B cell (primary cell): ENCODE data around the gene DPEP2NB. TPM values are rescaled to one million over a fixed set of nuclear protein-coding genes. Genes with fewer than 3 reads are reported as not detected.
A peak's percentile ranks its signal among the peaks of the same experiment; 100 is the strongest.

Experiments
- ATAC-seq: fragments of 200-7000 bp; cut with Tn5 transposase; one replicate; pipeline ENCODE4 v1.10.0; 2021; ENCODE audit warnings: low read depth, mild to moderate bottlenecking, moderate number of reproducible peaks, moderate library complexity
- CTCF ChIA-PET: fragments of 350-600 bp; sonication (Branson Sonifier 250); formaldehyde crosslinking; loops from one replicate; lab custom pipeline; 2021; ENCODE audit warnings: antibody characterized with exemption, inconsistent platforms; lab: Charles Lee
- POLR2A ChIA-PET: fragments of 350-600 bp; sonication (Branson Sonifier 250); formaldehyde crosslinking; loops from one replicate; lab custom pipeline; 2021; ENCODE audit warnings: antibody characterized with exemption; lab: Charles Lee
- DNase-seq: peaks from one replicate; pipeline ENCODE4 v3.0.0; 2013
- H2AFZ ChIP-seq: 2 replicates; pipeline ENCODE4 v1.6.1; 2012; ENCODE audit warnings: mild to moderate bottlenecking, low read depth, low read length; ENCODE audit not compliant: insufficient read depth, poor library complexity, severe bottlenecking
- H3K27ac ChIP-seq, 2 donors: 1 replicate in 1 of 2; 2 replicates in 1 of 2; pipeline ENCODE4 v1.5.1; 2012 to 2013; ENCODE audit warnings: low read length in 2 of 2, mild to moderate bottlenecking in 2 of 2, moderate library complexity in 1 of 2
- H3K27me3 ChIP-seq, 4 experiments: fragments of 200-600 bp in 1 of 4; sonication (generic) in 1 of 4; replicated peaks in 1 of 4; 1 replicate in 2 of 4; 2 replicates in 2 of 4; pipeline versions ENCODE4 v1.6.1 to v1.7.0; 2013 to 2016; ENCODE audit warnings: low read length in 3 of 4, mild to moderate bottlenecking in 2 of 4, mixed read lengths in 1 of 4, moderate library complexity in 1 of 4; ENCODE audit not compliant: insufficient read depth in 4 of 4, control insufficient read depth in 3 of 4; ENCODE audit errors: control extremely low read depth in 1 of 4
- H3K36me3 ChIP-seq, 2 experiments: replicated peaks in 1 of 2; 1 replicate in 1 of 2; 2 replicates in 1 of 2; pipeline versions ENCODE4 v1.6.1 to v1.7.1; 2013; ENCODE audit warnings: low read length in 1 of 2; ENCODE audit not compliant: insufficient read depth in 2 of 2, control insufficient read depth in 1 of 2; ENCODE audit errors: control extremely low read depth in 1 of 2, extremely low read depth in 1 of 2
- H3K4me1 ChIP-seq, 2 donors: fragments of 200-600 bp in 1 of 2; sonication (generic) in 1 of 2; 1 replicate in 1 of 2; 2 replicates in 1 of 2; pipeline versions ENCODE4 v1.5.1 to v1.6.1; 2013 to 2017; ENCODE audit warnings: low read length in 2 of 2; ENCODE audit not compliant: control insufficient read depth in 2 of 2, insufficient read depth in 2 of 2
- H3K4me2 ChIP-seq: replicated peaks from 2 replicates; pipeline ENCODE3; 2012; ENCODE audit warnings: mild to moderate bottlenecking, low read depth, low read length; ENCODE audit not compliant: poor library complexity, severe bottlenecking
- H3K4me3 ChIP-seq, 5 experiments: fragments of 200-600 bp in 1 of 5; sonication (generic) in 1 of 5; 1 replicate in 3 of 5; 2 replicates in 2 of 5; pipeline versions ENCODE4 v1.5.1 to v1.7.0; 2011 to 2016; ENCODE audit warnings: low read length in 4 of 5, mild to moderate bottlenecking in 4 of 5, low read depth in 2 of 5, control low read depth in 1 of 5, moderate library complexity in 1 of 5; ENCODE audit not compliant: insufficient read depth in 1 of 5; ENCODE audit errors: control extremely low read depth in 1 of 5, extremely low read depth in 1 of 5
- H3K79me2 ChIP-seq: fragments of 200-600 bp; sonication (generic); one replicate; pipeline ENCODE4 v1.6.0; 2016; ENCODE audit warnings: low read length; ENCODE audit not compliant: control insufficient read depth, insufficient read depth
- H3K9ac ChIP-seq: fragments of 200-600 bp; sonication (generic); 2 replicates; pipeline ENCODE4 v1.6.1; 2017; ENCODE audit warnings: mild to moderate bottlenecking, low read length, moderate library complexity
- H3K9me3 ChIP-seq, 3 donors: one replicate each; pipeline versions ENCODE4 v1.6.1 to v1.7.1; 2013; ENCODE audit warnings: low read length in 2 of 3; ENCODE audit not compliant: control insufficient read depth in 2 of 3, insufficient read depth in 1 of 3; ENCODE audit errors: control extremely low read depth in 1 of 3
- H4K20me1 ChIP-seq: 2 replicates; pipeline ENCODE4 v1.6.0; 2012; ENCODE audit warnings: mild to moderate bottlenecking, low read length; ENCODE audit not compliant: insufficient read depth, control insufficient read depth, poor library complexity, severe bottlenecking
- H3K27ac Mint-ChIP-seq: one replicate; pipeline ENCODE4 v1.8.0; 2021; ENCODE audit warnings: mixed read lengths
- H3K27me3 Mint-ChIP-seq: one replicate; pipeline ENCODE4 v1.8.0; 2021; ENCODE audit warnings: mixed read lengths
- H3K4me1 Mint-ChIP-seq: one replicate; pipeline ENCODE4 v1.8.0; 2021; ENCODE audit warnings: mixed read lengths
- H3K4me3 Mint-ChIP-seq: one replicate; pipeline ENCODE4 v1.8.0; 2021; ENCODE audit warnings: mixed read lengths
- H3K9me3 Mint-ChIP-seq: one replicate; pipeline ENCODE4 v1.8.0; 2022; ENCODE audit warnings: mixed read lengths; ENCODE audit not compliant: insufficient read depth
- EZH2 ChIP-seq: IDR thresholded peaks from 2 replicates; pipeline ENCODE4 v1.6.1; 2012; ENCODE audit warnings: borderline replicate concordance, low read depth, mild to moderate bottlenecking, moderate library complexity, low read length; ENCODE audit not compliant: insufficient read depth, poor library complexity, severe bottlenecking
- WGBS: methylation state at CpG from one replicate; pipeline ENCODE4 v1.1.5; 2013; ENCODE audit warnings: missing lambda C conversion rate; ENCODE audit not compliant: insufficient coverage; 5-methylcytosine and 5-hydroxymethylcytosine counted together
- intact Hi-C: fragments of 100-400 bp; cut with micrococcal nuclease; formaldehyde crosslinking; loops from one replicate; pipeline ENCODE4 v1.10.0; 2022
- polyA plus RNA-seq: library from polyadenylated mRNA; depleted of rRNA; stranded (reverse); fragments of >200 nt; gene quantifications from 2 replicates; pipeline ENCODE4 v1.2.3, GENCODE V29; 2012
- total RNA-seq, 2 donors: library from RNA; stranded (reverse); fragments of 120-200 nt in 1 of 2; gene quantifications; 1 replicate in 1 of 2; 2 replicates in 1 of 2; pipeline versions ENCODE4 v1.2.3 to v1.2.4, GENCODE V29; 2013 to 2022
- TF ChIP-seq, protein P1 (sequence below): fragments of 200-600 bp; IDR thresholded peaks from one replicate; pipeline ENCODE4 v1.8.0; 2022; ENCODE audit warnings: antibody characterized with exemption, mild to moderate bottlenecking

DPEP2NB gene
- total and polyA plus RNA-seq, 2 donors (not counting 1 experiment from before 2014, with no cell fraction given): not detected

DNA sequence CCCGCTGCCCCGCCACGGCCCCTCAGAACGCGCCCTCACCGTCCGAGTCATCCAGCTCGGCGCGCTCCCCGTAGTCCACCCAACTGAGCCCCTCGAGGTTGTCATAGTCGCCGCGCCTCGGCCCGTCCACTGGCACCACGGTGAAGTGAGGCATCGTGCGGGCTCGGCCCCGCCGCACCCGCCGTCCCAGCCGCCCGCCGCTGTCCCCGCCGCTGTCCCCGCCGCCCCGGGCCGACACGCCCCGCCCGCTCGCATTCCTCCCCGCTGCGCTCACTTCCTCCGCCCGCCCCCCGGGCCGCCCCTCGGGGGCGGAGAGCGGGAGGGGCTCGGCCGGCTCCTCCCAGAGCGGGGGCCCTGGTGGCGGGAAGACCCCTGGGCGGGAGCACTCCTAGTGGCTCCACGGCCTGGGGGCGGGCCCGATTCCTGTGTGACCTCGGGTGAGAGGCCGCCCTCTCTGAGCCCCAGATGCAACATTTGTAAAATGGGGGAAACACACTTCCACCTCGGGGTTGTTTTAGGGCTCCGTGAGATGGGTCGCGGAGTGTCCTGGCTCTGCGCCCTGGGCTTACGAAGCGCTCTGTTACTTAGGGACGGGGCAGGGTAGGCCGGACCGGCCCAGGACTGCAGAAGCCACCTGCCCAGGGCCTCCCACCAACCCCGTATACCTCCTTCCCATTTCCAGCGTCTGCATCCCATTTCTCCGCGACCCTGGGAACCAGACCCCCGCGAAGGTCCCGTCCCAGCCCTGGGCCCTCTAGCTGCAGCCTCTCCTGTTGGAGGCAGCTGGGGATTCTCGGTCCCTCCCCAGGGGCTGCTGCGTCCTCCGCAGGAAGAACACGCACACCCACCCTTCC is 47.1 kb downstream of the DPEP2NB start, which contains the start of gene SLC12A4:
Gene SLC12A4, minus strand, starts transcription at position 238 of the 854 bp plus-strand sequence. Its CDS starts 84 bp downstream, at position 154.
- H3K9me3 Mint-ChIP-seq: no peaks in the 10 kb centered on the region
- 1% methylated on average over 78 of the region's 78 CpGs for WGBS

More for the DNA sequence above, 47.1 kb downstream of the DPEP2NB start, which contains the start of gene SLC12A4:
- ATAC-seq (peak; percentile 92), DNase-seq (peak; percentile 83)
- peaks cover 8% of the 10 kb centered on the region for H4K20me1 ChIP-seq
- Mint-ChIP-seq H3K4me3 (peak within 1 kb of the TSS; percentile 88), H3K27ac (peak within 1 kb of the TSS; percentile 91), H3K27me3 (no peaks in the 10 kb centered on the region), H3K4me1 (peaks cover 20% of the 10 kb centered on the region)
- peak within 1 kb of the TSS; percentile 10 to 63 for H3K27ac ChIP-seq
- peak within 1 kb of the TSS; percentile 22 to 95 (median 80) for H3K4me3 ChIP-seq
- no peaks in the 10 kb centered on the region for H3K36me3 ChIP-seq
- H2AFZ ChIP-seq: peak within 1 kb of the TSS; percentile 80
- intact Hi-C loops: loop anchor here (1.0 to 10.0 kb wide), 4 partner anchors 25 to 256 kb away; no protein-coding TSS in a partner anchor
- peaks cover 19% of the 10 kb centered on the region for H3K79me2 ChIP-seq
- ChIA-PET POLR2A (interaction anchor here (0.8 to 1.9 kb wide), 3 partner anchors 16 to 37 kb away, joined by 3 to 8 read pairs (median 5); partner anchors contain the start of gene PSMB10), CTCF (interaction anchor here (1.0 to 3.2 kb wide), 3 partner anchors 32 to 85 kb away, joined by 3 to 11 read pairs (median 9); partner anchors contain the start of gene PSMB10)
- H3K9me3 ChIP-seq: no peaks in the 10 kb centered on the region
- TF ChIP-seq, protein P1, sequence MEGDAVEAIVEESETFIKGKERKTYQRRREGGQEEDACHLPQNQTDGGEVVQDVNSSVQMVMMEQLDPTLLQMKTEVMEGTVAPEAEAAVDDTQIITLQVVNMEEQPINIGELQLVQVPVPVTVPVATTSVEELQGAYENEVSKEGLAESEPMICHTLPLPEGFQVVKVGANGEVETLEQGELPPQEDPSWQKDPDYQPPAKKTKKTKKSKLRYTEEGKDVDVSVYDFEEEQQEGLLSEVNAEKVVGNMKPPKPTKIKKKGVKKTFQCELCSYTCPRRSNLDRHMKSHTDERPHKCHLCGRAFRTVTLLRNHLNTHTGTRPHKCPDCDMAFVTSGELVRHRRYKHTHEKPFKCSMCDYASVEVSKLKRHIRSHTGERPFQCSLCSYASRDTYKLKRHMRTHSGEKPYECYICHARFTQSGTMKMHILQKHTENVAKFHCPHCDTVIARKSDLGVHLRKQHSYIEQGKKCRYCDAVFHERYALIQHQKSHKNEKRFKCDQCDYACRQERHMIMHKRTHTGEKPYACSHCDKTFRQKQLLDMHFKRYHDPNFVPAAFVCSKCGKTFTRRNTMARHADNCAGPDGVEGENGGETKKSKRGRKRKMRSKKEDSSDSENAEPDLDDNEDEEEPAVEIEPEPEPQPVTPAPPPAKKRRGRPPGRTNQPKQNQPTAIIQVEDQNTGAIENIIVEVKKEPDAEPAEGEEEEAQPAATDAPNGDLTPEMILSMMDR: no peak
- no peak for TF ChIP-seq EZH2
- peak within 1 kb of the TSS; percentile 82 for H3K9ac ChIP-seq
- peak within 1 kb of the TSS; percentile 100 for H3K4me2 ChIP-seq
- no peaks in the 10 kb centered on the region for H3K27me3 ChIP-seq
- peaks cover 10 to 19% of the 10 kb centered on the region in 2 donors for H3K4me1 ChIP-seq
